ENCODE data around the gene TMEM198.

TMEM198 gene

GRCh38 chr2:219543596-219544358, at the start of gene TMEM198, which contains the start of gene CHPF:
Gene TMEM198, plus strand, starts transcription at chr2:219544028. Its CDS starts 700 bp downstream, at chr2:219544728.
Gene CHPF, minus strand, starts transcription at chr2:219543809. Its CDS starts 271 bp downstream, at chr2:219543538.
- DNase-seq (ENCODE audit: low spot score): peak; percentile 96

- DNase-seq (ENCODE audit: low spot score): no peak
Measured at GRCh38 chr2:219494952-219495530, 48.8 kb upstream of the TMEM198 start.

- DNase-seq (ENCODE audit: low spot score): peak; percentile 77
Measured at GRCh38 chr2:219495531-219496122, 48.2 kb upstream of the TMEM198 start.

- no peak for DNase-seq (ENCODE audit: low spot score)
Measured at GRCh38 chr2:219496247-219496824, 47.5 kb upstream of the TMEM198 start.

GRCh38 chr2:219496825-219497494, 46.9 kb upstream of the TMEM198 start:
- no peak for DNase-seq (ENCODE audit: low spot score)

- no peak for DNase-seq (ENCODE audit: low spot score)
Measured at GRCh38 chr2:219497495-219498279, 46.1 kb upstream of the TMEM198 start.

- DNase-seq (ENCODE audit: low spot score): peak; percentile 89
Measured at GRCh38 chr2:219498280-219499057, 45.4 kb upstream of the TMEM198 start, which contains the start of gene GMPPA. Gene GMPPA, plus strand, starts transcription at chr2:219498891. Its CDS starts 1,085 bp downstream, at chr2:219499976.

- no peak for DNase-seq (ENCODE audit: low spot score)
Measured at GRCh38 chr2:219499058-219499307, 44.8 kb upstream of the TMEM198 start.

GRCh38 chr2:219499555-219499954, 44.3 kb upstream of the TMEM198 start:
- DNase-seq (ENCODE audit: low spot score): no peak

- no peak for DNase-seq (ENCODE audit: low spot score)
Measured at GRCh38 chr2:219500135-219500534, 43.7 kb upstream of the TMEM198 start.

- no peak for DNase-seq (ENCODE audit: low spot score)
Measured at GRCh38 chr2:219501849-219502248, 42.0 kb upstream of the TMEM198 start.

GRCh38 chr2:219502618-219503017, 41.2 kb upstream of the TMEM198 start:
- DNase-seq (ENCODE audit: low spot score): no peak

GRCh38 chr2:219505585-219505984, 38.2 kb upstream of the TMEM198 start:
- DNase-seq (ENCODE audit: low spot score): no peak

- DNase-seq (ENCODE audit: low spot score): no peak
Measured at GRCh38 chr2:219506153-219506801, 37.6 kb upstream of the TMEM198 start.

- DNase-seq (ENCODE audit: low spot score): peak; percentile 73
Measured at GRCh38 chr2:219506802-219507526, 36.9 kb upstream of the TMEM198 start.

- peak; percentile 64 for DNase-seq (ENCODE audit: low spot score)
Measured at GRCh38 chr2:219507581-219508443, 36.0 kb upstream of the TMEM198 start.

- no peak for DNase-seq (ENCODE audit: low spot score)
Measured at GRCh38 chr2:219508444-219508734, 35.4 kb upstream of the TMEM198 start.

- no peak for DNase-seq (ENCODE audit: low spot score)
Measured at GRCh38 chr2:219508971-219509779, 34.7 kb upstream of the TMEM198 start.

Data from D341Med (cell line).